BJ (cell line): Measurements from ENCODE around the gene FREY1. TPM values are rescaled to one million over a fixed set of nuclear protein-coding genes. Genes with fewer than 3 reads are reported as not detected.
A peak's percentile ranks its signal among the peaks of the same experiment; 100 is the strongest.

Experiments used
- CTCF ChIA-PET: fragments of 350-600 bp; formaldehyde crosslinking; extraction: SDS; loops from one replicate; lab custom pipeline; 2021; ENCODE audit warnings: antibody characterized with exemption, inconsistent platforms; lab: Yijun Ruan, JAX
- POLR2A ChIA-PET: fragments of 300-600 bp; sonication (Branson Sonifier 250); formaldehyde crosslinking; extraction: SDS; loops from one replicate; lab custom pipeline; 2021; ENCODE audit warnings: antibody characterized with exemption; lab: Charles Lee
- DNase-seq: peaks from one replicate; pipeline ENCODE4 v3.0.0-alpha.2; 2011; ENCODE audit warnings: low read depth
- H3K27me3 ChIP-seq: 2 replicates; pipeline ENCODE4 v1.6.0; 2011; ENCODE audit warnings: low read length; ENCODE audit not compliant: control insufficient read depth, insufficient read depth
- H3K36me3 ChIP-seq: 2 replicates; pipeline ENCODE4 v1.5.1; 2011; ENCODE audit warnings: low read length; ENCODE audit not compliant: control insufficient read depth, insufficient read depth
- H3K4me3 ChIP-seq: 2 replicates; pipeline ENCODE4 v1.5.1; 2011; ENCODE audit warnings: low read depth, mild to moderate bottlenecking, control low read depth, low read length
- polyA plus RNA-seq: library from polyadenylated mRNA; depleted of rRNA; stranded (reverse); fragments of >200 nt; gene quantifications from 2 replicates; pipeline ENCODE4 v1.2.3, GENCODE V29; 2011
- TF ChIP-seq, protein P1 (sequence below): IDR thresholded peaks from 2 replicates; pipeline ENCODE4 v1.5.1; 2011; ENCODE audit warnings: low read depth, mild to moderate bottlenecking, control low read depth, inconsistent platforms, low read length, moderate library complexity; ENCODE audit not compliant: insufficient read depth

FREY1 gene
- polyA plus RNA-seq, 1 experiment: 0.33 TPM

- Histone ChIP-seq H3K4me3 (no peak overlapping the region), H3K27me3 (peaks cover 18% of the 10 kb centered on the region), H3K36me3 (peaks cover under 1% of the 10 kb centered on the region; the same call in 1 of the 2 replicates)
- DNase-seq: no peak
- ChIA-PET POLR2A (no interaction called here), CTCF (no interaction called here)
- TF ChIP-seq, protein P1, sequence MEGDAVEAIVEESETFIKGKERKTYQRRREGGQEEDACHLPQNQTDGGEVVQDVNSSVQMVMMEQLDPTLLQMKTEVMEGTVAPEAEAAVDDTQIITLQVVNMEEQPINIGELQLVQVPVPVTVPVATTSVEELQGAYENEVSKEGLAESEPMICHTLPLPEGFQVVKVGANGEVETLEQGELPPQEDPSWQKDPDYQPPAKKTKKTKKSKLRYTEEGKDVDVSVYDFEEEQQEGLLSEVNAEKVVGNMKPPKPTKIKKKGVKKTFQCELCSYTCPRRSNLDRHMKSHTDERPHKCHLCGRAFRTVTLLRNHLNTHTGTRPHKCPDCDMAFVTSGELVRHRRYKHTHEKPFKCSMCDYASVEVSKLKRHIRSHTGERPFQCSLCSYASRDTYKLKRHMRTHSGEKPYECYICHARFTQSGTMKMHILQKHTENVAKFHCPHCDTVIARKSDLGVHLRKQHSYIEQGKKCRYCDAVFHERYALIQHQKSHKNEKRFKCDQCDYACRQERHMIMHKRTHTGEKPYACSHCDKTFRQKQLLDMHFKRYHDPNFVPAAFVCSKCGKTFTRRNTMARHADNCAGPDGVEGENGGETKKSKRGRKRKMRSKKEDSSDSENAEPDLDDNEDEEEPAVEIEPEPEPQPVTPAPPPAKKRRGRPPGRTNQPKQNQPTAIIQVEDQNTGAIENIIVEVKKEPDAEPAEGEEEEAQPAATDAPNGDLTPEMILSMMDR: no peak
These were observed 12.9 kb upstream of the FREY1 start for GRCh38 chr11:45919806-45920530.

DNA sequence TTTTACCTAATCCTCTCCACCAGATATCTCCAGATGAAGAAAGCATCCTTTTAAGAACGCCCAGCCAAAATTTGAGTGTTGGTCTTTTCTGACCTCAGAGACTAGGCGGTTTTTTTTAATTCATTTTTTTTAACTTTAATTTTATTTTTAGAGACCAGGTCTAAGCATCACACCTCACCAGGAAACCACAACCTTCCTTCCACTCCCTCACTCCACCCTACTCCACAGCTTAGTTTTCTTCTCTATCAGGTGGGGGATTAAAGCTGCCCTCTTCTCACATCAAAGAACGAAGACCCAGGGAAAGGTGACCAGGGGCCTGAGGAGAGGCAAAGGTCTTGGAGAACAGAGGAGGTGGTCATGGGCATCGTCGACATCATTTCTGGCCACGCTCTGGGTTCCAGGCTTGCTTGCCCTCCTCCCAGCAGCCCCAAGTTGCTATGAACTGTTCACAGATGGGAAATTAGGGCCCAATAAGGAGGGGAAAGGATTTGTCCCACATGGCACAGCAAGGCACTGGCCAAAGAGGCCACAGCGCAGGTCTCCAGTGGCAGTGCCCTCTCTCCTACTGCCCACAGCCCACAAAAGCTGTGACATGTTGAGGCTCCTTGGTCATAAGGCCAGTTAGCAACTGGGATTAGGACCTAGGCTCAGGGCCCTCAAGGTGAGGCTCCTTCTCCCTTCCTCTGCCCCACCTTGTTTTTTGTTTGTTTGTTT, 12.0 kb upstream of the FREY1 start:
- no peak for DNase-seq
- Histone ChIP-seq H3K27me3 (peaks cover 11% of the 10 kb centered on the region), H3K36me3 (peaks cover 9% of the 10 kb centered on the region), H3K4me3 (no peak overlapping the region)
- TF ChIP-seq, protein P1: no peak
- CTCF ChIA-PET: interaction anchor here (0.8 to 1.3 kb wide), 2 partner anchors 7 to 91 kb away, joined by 3 read pairs; no protein-coding TSS in a partner anchor
- POLR2A ChIA-PET: no interaction called here

- ChIA-PET POLR2A (no interaction called here), CTCF (interaction anchor here (0.8 to 1.3 kb wide), 3 partner anchors 8 to 92 kb away, joined by 3 to 6 read pairs (median 3); no protein-coding TSS in a partner anchor)
- H3K27me3 ChIP-seq: peaks cover 10% of the 10 kb centered on the region
- H3K4me3 ChIP-seq: peak overlapping the region; percentile 90
- no peak for DNase-seq
- H3K36me3 ChIP-seq: peaks cover 16% of the 10 kb centered on the region
- TF ChIP-seq, protein P1: no peak
These were observed 11.4 kb upstream of the FREY1 start for GRCh38 chr11:45918331-45918941.

GRCh38 chr11:45917623-45918330, 10.7 kb upstream of the FREY1 start, which contains the start of gene PEX16:
Gene PEX16, minus strand, starts transcription at chr11:45917877. Its CDS starts 66 bp downstream, at chr11:45917811.
- ChIA-PET POLR2A (interaction anchor here (0.6 kb wide), 1 partner anchor 75 kb away, joined by 3 read pairs; no protein-coding TSS in a partner anchor), CTCF (interaction anchor here (0.8 to 1.3 kb wide), 3 partner anchors 9 to 92 kb away, joined by 3 to 6 read pairs (median 3); no protein-coding TSS in a partner anchor)
- peak within 1 kb of the TSS; percentile 90 for H3K4me3 ChIP-seq

More at GRCh38 chr11:45917623-45918330, 10.7 kb upstream of the FREY1 start, which contains the start of gene PEX16:
- peak; percentile 99 for DNase-seq
- Histone ChIP-seq H3K36me3 (peaks cover 18% of the 10 kb centered on the region), H3K27me3 (peaks cover 6% of the 10 kb centered on the region; the same call in 1 of the 2 replicates)
- TF ChIP-seq, protein P1: no peak
